Urothelium cell line (cell line): ENCODE data around the gene NEDD4L.
"Not testable (repeated sequence)": the region's sequence is repeated elsewhere in the genome, so short reads cannot be mapped to it uniquely, and the experiment has no call there.

Experiments
- DNase-seq: peaks from one replicate; pipeline ENCODE4 v3.0.0; 2011; ENCODE audit warnings: low spot score, mixed read lengths
- FAIRE-seq: peaks from 2 replicates; lab custom pipeline; 2011; peaks lifted over from hg19 to GRCh38; lab: Jason Lieb, UNC

NEDD4L gene

GRCh38 chr18:58043491-58044369 lies at the start of gene NEDD4L:
Gene NEDD4L (plus strand): TSS chr18:58044226. CDS start chr18:58044661, 435 bp downstream.
- FAIRE-seq (no peak), DNase-seq (peak; percentile 84)

DNA sequence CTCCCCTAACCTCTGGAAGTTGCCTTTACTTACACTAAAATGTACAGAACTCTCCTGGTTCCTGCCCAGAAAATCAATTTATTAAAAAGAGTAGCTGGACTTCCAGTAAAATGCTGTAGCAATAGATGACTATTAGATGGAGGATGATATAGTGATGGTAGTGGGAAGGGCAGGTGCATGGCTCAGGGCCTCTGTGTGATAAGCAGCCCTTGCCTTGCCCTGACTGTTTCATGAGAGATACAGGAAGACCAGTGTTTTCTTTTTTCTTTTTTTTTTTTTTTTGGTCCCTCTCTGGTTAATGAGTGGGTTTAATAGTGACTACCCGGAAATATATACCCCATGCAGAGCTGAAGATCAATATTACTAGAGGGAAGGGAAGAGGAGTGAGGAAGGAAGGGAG lies 48.7 kb upstream of the NEDD4L start:
- no peak for DNase-seq
- no peak for FAIRE-seq

GRCh38 chr18:57996894-57997293 lies 47.1 kb upstream of the NEDD4L start:
- FAIRE-seq, DNase-seq: not testable (repeated sequence)

- FAIRE-seq (no peak), DNase-seq (no peak)
These were observed 46.2 kb upstream of the NEDD4L start for GRCh38 chr18:57997820-57998219.

- no peak for DNase-seq
- no peak for FAIRE-seq
These were observed 45.6 kb upstream of the NEDD4L start for GRCh38 chr18:57998461-57998860.

DNA sequence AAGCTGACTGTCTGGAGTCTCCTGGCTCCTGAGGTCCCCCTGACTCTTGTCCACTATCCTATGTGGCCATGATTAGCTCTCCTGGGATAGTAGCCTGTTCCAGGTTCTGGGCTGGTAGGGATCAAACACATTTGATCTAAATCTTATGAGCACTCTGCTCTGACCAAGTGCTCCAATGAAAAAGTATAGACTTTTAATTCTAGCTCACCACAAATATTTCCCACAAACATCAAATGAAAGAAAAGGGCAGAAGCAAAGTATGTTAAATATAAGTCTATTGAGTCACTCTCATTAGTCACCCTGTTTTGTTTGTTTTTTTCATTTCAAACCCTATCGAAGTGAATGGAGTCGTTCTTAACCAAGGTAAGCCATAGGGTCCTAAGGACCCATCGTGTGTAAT lies 39.7 kb upstream of the NEDD4L start:
- FAIRE-seq (no peak), DNase-seq (peak; percentile 25)

- no peak for FAIRE-seq
- no peak for DNase-seq
These were observed 39.0 kb upstream of the NEDD4L start for GRCh38 chr18:58005011-58005410.

GRCh38 chr18:58005885-58006523 lies 38.0 kb upstream of the NEDD4L start:
- no peak for DNase-seq
- no peak for FAIRE-seq

GRCh38 chr18:58009166-58009565 lies 34.9 kb upstream of the NEDD4L start:
- FAIRE-seq (no peak), DNase-seq (no peak)

GRCh38 chr18:58010265-58010664 lies 33.8 kb upstream of the NEDD4L start:
- DNase-seq (no peak), FAIRE-seq (no peak)

- DNase-seq (no peak), FAIRE-seq (no peak)
These were observed 31.7 kb upstream of the NEDD4L start for GRCh38 chr18:58012356-58012755.

DNA sequence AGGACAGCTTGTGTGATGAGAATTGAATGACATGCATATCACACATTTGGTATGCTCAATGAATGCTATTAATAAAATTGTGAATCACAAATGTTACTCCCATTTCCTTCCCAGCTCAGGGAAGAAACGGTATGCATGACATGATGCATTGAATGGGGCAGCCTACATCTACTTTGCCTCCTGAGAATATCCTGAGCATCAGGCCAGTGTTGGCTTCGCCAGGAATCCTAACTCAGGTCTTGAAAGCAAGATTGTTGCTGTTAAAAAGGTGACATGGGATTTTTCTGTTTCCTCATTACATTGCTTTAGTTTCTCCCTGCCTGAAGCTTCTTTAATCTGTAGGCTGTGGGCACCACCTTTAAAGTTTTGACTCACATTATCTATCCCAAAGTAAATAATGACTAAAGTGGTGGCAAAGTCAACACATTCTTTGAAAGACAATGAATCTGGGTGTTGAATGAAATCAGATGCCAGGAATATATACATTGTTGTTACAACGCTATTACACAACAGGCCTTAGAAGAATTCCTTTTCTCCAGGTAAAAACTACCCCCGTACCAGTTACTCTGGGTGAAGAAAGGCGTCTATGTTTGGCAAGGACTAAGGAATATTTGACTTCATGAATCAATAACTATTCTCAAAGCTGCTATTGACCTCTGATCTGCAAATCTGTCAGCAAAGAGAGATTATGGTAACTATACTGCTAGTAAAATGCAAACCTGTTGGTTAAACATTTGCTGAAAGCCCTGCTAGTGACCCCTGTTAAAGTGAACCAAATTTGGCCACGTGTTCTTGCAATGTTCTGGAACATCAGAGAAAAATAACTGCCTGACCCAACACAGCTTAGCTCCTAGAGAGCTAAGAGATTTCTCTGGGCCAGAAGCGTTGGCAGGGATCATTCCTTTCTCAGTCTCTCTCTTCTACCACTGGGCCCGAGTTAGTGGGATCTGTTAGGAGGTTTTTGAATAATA lies 30.5 kb upstream of the NEDD4L start:
- FAIRE-seq (no peak), DNase-seq (peak; percentile 18)

GRCh38 chr18:58015065-58015780 lies 28.8 kb upstream of the NEDD4L start:
- no peak for DNase-seq
- FAIRE-seq, result no peak

- DNase-seq, result no peak
- no peak for FAIRE-seq
These were observed 26.8 kb upstream of the NEDD4L start for GRCh38 chr18:58017267-58017666.

GRCh38 chr18:58020567-58021107 lies 23.4 kb upstream of the NEDD4L start:
- no peak for FAIRE-seq
- DNase-seq, result no peak

GRCh38 chr18:58021504-58021903 lies 22.5 kb upstream of the NEDD4L start:
- no peak for FAIRE-seq

DNA sequence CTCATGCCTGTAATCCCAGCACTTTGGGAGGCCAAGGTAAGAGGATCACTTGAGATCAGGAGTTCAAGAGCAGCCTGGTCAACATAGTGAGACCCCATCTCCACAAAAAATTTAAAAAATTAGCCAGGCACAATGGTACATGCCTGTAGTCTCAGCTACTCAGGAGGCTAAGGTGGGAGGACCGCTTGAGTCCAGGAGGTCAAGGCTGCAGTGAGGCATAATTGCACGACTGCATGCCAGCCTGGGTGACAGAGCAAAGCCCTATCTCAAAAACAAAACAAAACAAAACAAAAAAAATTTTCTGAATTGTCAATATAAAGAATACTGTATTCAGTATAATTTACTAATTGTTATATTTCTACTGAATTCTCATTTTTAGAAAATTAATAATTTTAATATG lies 20.9 kb upstream of the NEDD4L start:
- FAIRE-seq, result no peak
- no peak for DNase-seq

More at GRCh38 chr18:58021504-58021903, 22.5 kb upstream of the NEDD4L start:
- no peak for DNase-seq

GRCh38 chr18:58024139-58024538 lies 19.9 kb upstream of the NEDD4L start:
- FAIRE-seq, result no peak
- no peak for DNase-seq

DNA sequence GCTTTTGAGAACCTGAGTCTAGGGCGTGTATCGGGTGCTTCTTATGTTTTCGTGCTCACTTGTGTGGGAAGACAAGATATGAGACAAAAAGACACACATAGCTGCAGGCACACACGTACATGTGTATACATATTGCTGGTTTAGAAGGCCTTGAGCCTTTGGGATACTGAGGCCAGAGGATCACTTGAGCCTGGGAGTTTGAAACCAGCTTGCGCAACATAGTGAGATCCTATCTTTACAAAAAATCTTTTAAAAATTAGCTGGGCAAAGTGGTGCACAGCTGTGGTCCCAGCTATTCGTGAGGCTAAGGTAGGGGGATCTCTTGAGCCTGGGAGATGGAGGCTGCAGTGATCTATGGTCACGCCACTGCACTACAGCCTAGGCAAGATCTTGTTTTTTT lies 18.8 kb upstream of the NEDD4L start:
- no peak for FAIRE-seq
- DNase-seq, result no peak

DNA sequence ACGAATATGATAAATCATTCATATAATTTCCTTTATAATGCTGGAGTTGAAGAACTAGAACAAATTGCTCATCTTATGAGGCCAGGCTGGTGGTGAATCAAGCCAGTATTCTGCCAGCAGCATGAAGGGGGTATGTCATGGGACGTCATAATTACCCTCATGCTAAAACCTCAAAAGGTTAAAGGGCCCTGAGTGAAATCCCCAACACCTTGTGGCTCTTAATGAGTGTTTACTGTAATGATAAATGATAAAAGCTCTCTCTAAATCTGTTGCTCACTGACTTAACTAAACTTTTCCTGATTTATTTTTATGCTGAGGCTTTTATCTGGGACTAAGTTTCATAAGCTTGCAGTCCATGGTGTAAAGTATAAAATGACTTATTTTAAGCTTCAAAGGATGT lies 18.3 kb upstream of the NEDD4L start:
- no peak for DNase-seq
- no peak for FAIRE-seq
